Stimulated activated CD4-positive, alpha-beta T cell treated with anti-CD3 and anti-CD28 coated beads, TNF-alpha, amount 100 ng/mL, for 4 hours (primary cell): ENCODE data around the gene OR10AD1.

Experiments
- DNase-seq, 3 experiments: peaks; one replicate each; pipeline ENCODE4 v3.0.0-alpha.2; 2020; ENCODE audit warnings: low read depth in 3 of 3

OR10AD1 gene

GRCh38 chr12:48191096-48191495 lies 12.0 kb downstream of the OR10AD1 start:
- no peak for DNase-seq

- peak; percentile 40 to 49 (median 43) for DNase-seq
Observed at GRCh38 chr12:48189331-48190125, 13.6 kb downstream of the OR10AD1 start.

- no peak for DNase-seq
Observed at GRCh38 chr12:48187916-48188695, 15.0 kb downstream of the OR10AD1 start.

- DNase-seq = no peak
Observed at GRCh38 chr12:48185181-48185919, 17.7 kb downstream of the OR10AD1 start.

- DNase-seq = no peak
Observed at GRCh38 chr12:48184549-48184922, 18.6 kb downstream of the OR10AD1 start.

- DNase-seq = no peak
Observed at GRCh38 chr12:48183876-48184548, 19.1 kb downstream of the OR10AD1 start.

- DNase-seq = peak; percentile 38 to 64 (median 56)
Observed at GRCh38 chr12:48183091-48183875, 19.8 kb downstream of the OR10AD1 start, which contains the start of gene CCDC184. CCDC184 (plus strand) TSS chr12:48183644; CDS start chr12:48184123, 479 bp downstream.

GRCh38 chr12:48182631-48183030 lies 20.5 kb downstream of the OR10AD1 start:
- DNase-seq = no peak

- no peak for DNase-seq
Observed at GRCh38 chr12:48180857-48181495, 22.1 kb downstream of the OR10AD1 start.

- no peak for DNase-seq
Observed at GRCh38 chr12:48180424-48180823, 22.7 kb downstream of the OR10AD1 start.

- DNase-seq = no peak
Observed at GRCh38 chr12:48179466-48179865, 23.6 kb downstream of the OR10AD1 start.

GRCh38 chr12:48177982-48178381 lies 25.1 kb downstream of the OR10AD1 start:
- DNase-seq = no peak

GRCh38 chr12:48176417-48176751 lies 26.7 kb downstream of the OR10AD1 start:
- DNase-seq = no peak

GRCh38 chr12:48175613-48176416 lies 27.3 kb downstream of the OR10AD1 start:
- no peak for DNase-seq

GRCh38 chr12:48169011-48169410 lies 34.1 kb downstream of the OR10AD1 start:
- no peak for DNase-seq

GRCh38 chr12:48165089-48165981 lies 37.8 kb downstream of the OR10AD1 start:
- no peak for DNase-seq

GRCh38 chr12:48164451-48164850 lies 38.6 kb downstream of the OR10AD1 start:
- DNase-seq = no peak

- no peak for DNase-seq
Observed at GRCh38 chr12:48163150-48163747, 39.8 kb downstream of the OR10AD1 start.
